GM03348 (cell line): ENCODE data around the gene ITPK1.

Experiments
- DNase-seq: peaks from one replicate; pipeline ENCODE4 v3.0.0; 2012; ENCODE audit warnings: low spot score

Gene ITPK1

DNA sequence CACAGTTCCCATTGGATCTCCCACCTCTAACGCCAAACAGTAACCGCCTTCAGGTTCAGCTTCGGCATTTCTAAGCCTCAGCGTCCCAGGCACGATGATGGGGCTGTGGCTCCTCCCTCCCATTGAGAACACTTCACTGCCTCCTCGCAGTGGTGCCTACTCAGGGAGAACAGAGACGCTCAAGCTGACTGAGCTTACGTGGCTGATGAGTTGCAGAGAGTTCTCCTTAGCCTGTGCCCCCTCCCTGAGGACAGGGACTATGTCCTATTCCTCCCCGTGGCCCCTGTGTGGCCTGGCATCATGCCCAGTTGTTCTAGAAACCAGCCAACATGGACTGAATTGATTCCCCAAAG is 87.0 kb downstream of the ITPK1 start:
- DNase-seq: no peak

DNA sequence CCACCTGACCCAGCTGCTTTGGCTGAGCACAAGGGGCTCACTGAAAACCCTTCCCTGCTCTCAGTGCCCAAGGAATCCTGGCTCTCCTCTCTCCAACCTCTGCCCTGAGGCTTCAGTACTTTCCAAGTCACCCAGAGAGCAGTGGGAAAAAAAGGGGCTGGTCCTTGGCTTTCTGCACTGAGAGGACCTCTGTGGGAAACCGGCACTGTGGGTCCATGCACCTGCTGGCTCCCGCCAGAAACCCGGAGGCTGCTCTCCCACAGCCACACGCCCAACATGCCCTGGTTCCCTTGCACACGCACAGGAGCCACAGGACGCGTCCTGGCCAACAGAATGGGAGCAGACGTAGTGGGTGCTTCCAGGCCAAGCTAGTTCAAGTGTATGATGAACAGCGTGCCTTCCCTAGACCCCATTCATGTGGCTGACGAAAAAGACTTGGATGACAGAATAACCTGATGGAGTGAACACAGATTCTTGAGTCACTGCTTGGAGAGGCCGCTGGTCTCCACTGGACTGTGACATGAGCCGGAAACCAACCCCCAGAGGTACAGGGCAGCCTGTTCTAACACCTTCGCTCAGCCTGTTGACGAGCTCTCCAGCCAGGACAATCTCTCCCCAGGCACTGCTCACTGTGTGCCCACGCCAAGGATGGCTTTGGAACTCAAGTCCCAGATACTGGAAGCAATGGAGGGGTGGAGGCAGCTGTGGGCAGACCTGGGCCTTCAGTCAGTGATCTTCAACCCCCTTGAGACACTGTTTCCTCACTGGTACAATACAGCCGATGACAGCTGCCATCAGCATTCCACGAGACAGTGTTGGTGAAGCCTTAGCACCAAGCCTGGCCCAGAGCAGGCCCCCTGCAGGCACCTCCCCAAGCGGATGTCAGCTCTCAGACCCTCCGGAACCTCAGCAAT is 87.7 kb downstream of the ITPK1 start:
- DNase-seq: no peak

DNA sequence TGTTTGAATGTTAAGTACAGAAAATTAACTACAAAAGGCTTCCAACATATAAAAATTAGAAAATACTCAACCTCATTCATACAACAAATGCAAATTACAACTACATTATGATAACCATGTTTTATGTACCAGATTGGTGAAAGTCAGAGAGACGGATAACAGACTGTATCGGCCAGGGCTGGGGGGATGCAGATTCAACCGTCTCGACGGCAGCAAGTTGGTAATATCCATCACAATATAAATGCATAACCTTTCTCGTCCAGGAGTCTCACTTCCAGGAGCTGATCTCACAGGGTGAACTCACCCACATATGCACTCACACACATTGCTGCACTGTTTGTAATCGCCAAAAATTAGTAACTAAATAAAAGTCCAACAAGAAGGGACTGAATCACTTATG is 89.4 kb downstream of the ITPK1 start:
- DNase-seq: no peak

DNA sequence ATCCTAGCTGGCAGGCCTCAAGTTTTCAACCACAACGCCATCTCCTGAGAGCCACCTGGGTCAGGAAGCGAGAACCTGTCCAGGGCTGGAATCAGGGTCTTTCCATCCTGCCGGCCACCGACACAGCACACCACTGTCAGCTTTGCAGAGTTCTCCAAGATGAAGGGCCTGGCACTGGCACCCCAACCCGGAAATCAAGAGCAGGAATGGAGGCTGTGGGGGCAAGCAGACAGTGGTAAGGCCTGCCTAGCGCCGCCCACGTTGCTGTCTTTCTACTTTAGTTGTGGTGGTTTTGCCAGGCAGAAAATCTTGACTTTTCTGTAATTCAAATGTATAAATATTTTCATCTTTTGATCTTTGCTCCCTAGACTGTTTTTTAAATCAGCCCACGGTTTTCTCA is 90.7 kb downstream of the ITPK1 start:
- no peak for DNase-seq

DNA sequence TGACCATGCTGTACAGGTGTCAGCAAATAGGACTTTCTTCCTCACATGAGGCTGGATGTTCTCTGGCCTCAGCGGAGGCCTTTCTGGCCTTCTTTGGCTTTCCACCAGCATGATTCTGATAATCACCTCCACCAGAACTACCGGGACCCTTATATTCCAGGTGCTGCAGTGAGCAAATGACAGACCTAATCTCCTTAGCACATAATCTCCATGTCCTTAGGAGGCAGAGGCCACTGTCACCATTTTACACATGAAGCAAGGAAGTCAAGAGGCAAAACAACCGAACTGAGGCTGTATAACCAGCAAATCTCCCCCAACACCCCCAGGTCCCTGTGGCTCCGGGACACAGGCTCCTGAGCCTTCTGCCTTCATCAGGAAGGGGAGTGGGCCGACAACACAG is 91.2 kb downstream of the ITPK1 start:
- DNase-seq: no peak

DNA sequence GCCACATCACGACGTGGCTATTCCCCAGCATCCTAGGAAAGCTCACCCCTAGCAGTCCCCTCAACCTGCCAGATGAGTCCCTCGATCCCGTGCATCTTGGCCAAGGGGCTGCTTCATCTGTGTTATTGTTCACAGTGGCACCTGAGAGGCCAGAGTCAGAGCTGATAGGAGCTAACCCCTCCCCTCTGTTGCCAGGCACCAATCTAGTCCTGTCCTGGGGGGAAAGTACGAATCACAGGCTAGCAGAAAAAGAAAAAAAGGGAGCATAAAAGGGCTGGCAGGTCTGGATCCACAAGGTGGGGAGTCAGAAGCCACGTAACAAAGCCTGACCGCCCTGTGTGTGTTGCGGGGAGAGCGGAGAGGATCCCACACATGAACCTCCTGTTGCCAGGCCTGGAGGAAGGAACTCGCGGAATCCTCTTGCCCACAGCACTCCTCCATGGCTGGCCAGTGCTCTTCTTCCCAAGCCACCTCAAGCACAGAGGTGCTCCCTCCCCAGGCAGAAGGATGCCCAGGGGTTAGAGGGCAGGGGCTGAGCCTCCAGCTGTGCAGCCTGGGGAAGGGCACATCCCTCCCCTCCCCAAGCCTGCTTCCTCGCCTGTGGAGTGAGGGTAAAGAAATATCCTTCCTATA is 91.8 kb downstream of the ITPK1 start:
- DNase-seq: no peak

DNA sequence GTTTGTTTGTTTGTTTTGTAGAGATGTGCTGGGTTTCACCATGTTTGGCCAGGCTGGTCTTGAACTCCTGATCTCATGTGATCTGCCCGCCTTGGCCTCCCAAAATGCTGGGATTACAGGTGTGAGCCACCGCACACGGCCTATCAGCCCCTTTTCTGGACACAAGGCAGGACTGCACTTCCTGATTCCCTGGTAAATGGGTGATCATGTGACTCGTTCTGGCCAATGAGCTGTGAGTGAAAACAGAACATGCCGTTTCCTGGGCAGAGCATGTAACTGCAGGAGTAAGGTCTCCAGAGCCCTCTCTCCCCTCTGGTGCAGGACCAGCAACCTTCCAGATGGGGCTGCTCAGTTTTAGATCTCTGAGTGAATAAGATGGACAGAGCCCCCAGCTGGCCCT is 92.7 kb downstream of the ITPK1 start:
- DNase-seq: no peak

DNA sequence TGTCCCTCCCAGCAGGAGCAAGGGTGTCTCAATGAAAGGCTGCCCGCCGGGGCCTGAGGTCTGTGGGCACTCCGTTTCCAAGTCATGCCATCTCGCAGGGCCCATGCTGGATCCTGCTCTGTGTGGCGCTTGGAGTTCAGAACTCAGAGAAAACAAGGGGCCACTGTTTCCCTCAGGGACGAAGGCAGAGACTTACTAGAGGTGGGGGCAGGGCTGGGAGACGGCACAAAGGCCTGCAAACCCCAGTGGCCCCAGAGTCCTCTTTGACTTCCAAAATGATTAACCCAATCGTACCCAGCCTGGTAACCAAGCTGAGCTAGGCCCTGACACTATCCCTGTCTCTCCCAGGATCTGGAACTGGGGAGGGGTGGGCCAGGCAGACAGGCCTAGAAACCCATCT is 95.8 kb downstream of the ITPK1 start:
- DNase-seq: no peak

DNA sequence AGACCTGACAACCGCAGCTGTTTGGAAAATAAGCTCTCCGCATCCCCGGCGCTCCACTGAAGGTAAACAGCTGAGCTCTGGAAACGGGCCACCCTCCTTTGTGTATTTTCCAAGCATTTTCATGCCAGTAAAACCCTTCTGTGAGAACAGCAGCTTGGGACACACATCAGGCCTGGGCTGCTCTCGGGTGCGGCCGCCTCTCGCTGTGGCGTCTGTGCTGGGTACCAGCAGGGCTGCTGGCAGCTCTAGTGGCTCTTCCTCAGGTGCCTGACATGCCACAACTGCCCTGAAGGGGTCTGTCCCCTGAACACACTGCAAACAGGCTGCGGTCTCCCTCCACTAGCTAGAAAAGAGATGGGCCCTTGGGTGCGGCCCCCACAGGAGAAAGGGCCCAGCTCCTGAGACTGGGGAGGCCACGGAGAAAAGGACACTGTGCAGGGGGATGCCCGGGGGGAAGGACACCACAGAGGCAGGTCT is 96.3 kb downstream of the ITPK1 start:
- DNase-seq: no peak

DNA sequence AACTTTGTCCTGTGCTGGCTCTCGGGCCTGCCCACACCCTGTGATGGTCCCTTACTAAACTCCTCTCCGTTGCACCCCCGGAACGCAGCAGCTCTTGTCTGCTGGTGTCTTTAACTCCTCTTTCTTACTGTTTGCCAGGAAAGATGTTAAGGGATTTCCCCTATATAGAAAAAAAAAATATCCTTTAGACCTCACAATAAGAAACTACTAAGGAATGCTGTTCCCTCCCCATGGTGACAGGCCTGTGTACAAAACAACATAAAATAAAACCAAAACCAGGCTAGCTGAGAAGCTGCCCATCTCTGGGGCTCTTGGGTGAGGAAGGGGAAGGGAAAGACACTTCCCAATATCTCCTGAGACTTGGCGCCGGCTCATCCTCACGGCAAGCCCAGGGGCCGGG is 97.4 kb downstream of the ITPK1 start:
- DNase-seq: no peak

DNA sequence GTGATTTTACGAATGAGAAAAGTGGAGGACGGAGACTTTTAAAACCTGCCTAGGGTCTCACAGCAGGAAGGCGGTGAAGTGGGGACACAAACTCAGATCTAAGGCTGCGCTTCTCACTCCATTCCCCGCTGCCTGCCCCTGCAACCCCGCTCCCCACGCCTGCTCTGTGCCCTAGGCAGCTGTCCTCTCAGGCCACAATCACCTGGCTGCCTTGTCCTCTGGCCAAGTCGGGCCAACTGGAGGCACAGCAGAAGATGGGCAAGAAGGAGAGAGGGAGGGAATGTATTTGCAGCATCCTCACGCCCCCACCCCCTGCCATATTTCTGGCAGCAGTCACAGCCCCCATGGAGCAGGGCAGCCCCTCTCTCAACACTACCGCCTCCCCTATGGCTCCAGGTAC is 97.8 kb downstream of the ITPK1 start:
- no peak for DNase-seq

DNA sequence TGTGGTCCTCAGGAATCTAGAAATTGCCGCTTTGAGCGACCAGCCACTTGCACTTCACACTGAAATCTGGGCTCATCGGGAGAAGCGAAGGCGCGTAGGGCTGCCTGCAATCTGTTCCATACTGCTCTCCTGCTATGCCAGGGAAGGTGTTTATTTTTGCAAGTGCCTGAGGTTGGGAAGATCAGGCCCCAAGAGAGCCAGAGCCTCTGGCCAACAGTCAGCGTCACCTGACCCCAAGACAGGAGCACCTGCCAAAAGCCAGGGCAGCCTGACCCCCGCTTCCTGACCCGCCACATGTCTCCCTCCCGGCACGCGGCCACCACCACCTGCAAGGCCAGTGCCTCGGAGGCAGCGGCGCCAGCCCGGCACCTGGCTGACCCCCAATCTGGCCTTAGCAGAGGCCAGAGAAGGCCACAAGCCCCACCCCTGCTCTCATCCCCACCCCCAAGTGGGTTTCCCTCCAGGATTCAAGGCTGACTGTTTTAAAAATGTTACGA is 98.4 kb downstream of the ITPK1 start:
- DNase-seq: no peak

DNA sequence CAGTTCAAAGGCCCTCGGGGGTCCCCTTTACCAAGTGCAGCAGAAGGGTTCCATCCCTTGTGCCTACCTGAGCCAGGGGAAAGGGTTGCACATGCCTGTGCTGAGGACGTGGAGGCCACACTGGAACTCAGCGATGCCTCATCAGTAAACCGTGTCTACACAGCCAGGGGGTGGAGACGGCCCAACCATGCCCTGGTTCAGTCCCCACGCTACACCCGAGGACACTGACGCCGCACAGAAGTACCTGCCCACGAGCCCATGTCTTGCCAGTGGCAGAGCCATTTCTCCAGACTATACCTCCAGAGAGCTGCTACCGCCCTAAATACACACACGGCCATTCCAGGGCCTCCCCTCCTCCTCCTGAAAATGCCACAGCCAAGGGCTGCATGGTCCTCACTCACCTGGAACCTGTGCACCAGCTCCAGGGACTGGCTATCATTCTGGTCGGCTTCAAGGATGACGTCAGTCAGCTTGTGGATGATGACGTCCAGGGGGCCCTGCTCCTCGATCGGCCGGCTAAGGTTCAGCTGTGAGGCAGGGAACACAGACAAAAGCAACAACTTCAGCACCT is 99.4 kb downstream of the ITPK1 start:
- DNase-seq: no peak

DNA sequence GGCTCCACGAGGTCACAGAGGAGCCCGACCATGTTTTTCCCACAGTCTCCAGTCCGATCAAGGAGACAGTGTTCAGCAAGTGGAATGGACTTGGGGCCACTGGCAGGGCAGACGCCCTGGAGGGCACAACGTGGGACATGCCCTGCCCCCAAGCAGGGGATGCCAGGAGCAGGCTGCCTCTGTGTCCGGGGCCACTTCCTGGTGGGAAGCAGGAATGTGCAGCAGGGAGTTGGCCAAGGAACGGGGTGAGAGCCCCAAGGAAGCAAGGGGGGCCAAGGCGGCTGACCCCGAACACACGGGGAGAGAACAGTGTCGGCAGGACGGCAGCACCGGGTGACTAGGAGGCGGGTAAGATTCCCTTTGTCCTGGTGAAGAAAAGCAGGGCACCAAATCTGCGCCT is 100.2 kb downstream of the ITPK1 start:
- DNase-seq: no peak

DNA sequence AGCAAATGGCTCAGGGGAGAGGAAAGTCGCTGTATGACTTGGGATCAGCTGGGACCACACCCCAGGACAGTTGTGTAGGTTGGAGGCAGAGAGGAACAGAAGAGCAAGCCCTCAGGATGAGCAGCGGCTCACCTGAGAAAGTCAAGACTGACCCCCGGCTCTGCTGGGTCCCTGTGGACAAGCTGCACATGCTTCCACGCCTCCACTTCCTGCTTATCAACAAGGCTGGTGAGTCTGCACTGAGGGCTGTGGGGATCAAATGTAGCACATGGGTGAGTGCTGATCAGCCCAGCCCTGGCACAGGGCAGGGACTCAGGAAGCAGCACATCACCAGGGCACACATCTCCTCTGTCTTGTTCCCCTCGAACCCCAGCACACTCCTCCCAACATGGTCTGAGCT is 100.7 kb downstream of the ITPK1 start:
- no peak for DNase-seq

DNA sequence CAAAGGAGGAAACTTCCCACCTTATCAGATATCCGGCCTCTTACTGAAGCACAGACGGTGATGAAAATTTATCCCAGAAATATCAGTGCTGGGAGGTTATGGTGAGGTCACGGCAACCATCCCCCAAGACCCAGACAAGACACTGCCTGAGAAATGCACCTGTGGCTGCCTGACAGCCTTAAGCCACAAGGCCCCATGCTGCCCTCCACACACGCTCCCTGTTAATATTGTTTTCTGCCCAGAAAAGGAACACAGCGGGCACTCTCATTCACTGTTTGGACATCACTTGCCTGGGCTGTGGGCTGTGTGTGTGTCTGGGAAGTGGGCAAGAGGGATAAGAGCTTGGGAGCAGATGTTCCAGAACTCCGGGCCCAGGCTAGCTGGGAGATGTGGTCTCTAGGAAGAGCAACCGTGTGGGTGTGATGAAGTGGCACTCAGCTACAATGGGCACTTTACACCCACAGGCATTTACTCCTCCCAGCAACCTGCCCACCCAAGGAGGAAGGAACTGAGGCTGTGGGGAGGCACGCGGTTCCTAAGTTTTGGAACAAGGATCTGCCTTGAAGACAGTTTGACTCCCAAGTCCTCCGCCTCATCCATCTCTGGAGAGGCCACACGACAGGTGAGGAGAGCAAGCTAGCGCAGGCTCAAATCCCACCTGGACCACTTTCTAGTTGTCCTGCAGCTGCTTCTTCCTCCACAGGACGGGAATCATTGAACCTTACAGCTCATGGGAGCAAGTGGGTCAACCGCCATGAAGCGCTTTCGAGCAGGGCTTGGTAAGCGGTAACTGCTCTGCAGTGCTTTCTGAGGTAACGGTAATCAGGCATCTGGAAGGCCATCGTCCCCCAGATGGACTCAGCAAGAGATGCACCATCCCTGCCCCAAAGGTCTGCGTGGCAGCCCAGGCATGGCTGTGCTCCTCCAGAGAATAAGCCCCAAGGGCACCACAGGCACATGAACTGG is 101.4 kb downstream of the ITPK1 start:
- DNase-seq: no peak

DNA sequence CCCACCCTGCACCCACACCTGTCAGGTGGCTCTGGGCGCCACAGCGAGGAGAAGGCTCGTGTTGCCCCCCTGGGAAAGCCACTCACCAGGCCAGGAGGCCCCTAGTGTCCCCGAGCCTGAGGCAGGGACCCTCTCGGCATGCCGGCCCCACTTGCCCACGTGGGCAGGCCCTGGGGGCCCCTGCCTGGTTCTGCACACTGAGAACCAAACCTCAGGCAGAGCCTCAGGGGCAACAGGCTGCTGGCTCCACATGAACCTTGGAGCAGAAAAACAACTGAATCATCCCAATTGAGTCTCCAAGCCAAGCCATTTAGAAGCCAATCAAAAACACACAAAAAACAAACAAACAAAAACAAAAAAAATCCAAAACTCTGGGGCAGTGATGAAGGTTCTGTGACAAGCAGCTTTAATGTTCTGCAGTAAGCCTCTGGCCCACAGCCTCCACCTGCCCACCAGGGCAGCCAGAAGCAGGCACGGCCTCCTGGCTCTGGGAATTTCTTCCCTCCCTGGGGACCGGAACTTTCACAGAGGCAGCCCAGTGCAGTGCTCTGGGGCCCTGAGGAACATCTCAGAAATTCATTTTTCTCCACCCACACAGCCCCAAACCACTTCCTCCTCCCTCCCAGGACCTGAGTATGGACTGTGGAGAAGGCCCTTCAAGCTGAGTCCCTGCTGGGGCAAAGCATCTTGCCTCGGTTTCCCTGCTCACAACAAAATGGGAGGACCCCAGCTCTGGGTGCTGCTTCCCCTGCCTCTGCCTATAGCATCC is 102.6 kb downstream of the ITPK1 start:
- peak; percentile 94 for DNase-seq

DNA sequence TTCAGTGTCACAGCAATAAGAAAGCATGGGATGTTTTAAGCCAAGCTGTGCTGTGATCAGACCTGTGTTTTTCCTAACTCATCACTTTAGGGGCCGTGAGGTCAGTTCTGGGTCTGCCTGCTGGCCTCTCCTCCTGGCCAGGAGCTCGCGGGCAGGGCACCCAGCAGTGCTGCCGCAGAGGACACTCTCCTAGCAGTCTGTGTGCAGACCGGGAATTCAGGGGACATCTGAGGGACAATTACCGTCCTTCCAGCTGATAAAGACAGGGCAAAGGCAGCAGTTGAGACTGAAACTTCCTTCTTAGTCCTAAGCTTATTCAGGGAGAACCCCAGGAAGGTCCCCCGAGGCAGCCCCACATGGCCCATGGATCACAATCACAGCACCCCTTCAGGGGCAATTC is 103.2 kb downstream of the ITPK1 start:
- no peak for DNase-seq

DNA sequence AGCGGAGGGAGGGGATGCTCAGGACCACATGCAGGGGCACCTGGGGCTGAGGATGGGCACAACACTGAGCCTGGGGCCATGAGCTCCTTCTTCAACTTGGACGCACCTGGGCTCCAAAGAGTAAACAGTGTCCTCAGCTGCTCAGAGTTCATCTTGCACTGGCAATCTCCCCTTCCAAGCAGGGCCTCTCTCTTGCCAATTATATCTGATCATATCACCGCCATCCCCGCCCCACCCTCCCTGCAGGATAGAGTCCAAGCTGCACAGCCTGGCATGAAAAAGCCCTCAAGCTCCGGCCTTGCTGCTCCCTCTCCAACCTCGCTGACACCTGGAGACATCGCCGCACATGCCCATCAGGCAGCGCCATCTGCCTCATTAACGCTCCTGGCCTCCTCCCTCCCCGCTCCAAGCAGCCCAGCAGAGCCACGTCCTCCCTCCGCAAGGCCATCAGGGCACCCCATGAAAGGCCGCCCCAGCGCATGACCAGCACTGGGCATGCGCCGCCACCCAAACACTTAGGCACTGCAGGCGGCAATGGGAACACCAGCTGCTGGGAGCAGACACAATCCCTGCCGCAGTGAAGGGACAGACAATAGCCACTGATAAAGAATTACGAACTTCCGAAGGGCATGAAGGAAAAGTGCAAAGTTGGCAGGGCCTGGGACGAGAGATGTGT is 103.9 kb downstream of the ITPK1 start:
- DNase-seq: no peak

DNA sequence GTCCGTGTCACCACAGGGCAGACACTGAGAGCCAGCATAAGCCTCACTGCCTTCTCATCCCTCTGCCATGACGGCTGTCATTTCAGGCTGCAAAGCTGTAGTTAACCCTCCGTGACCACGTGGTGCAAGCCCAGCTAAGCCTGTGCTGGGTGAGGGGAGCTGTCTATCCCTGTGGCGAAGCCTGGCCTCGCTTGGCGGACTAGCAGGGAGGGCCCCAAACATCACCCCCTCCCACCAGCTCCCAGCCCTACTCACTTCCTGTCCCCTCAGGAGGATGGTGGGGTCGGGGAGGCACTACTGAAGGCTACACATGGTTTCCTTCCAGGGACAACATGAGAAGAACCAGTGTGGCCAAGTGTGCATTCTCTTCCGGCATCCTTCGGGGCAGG is 104.6 kb downstream of the ITPK1 start:
- no peak for DNase-seq
